Liver (tissue), 9 donors: ENCODE results near the gene SNX10. TPM values are rescaled to one million over a fixed set of nuclear protein-coding genes. Genes with fewer than 3 reads are reported as not detected.

Experiments used
- DNase-seq: peaks from one replicate; pipeline ENCODE4 v3.0.0-alpha.2; 2017; ENCODE audit warnings: low spot score
- H3K27ac ChIP-seq, 2 donors: one replicate each; pipeline ENCODE4 v1.7.0; 2013; ENCODE audit warnings: inconsistent platforms in 2 of 2, low read length in 2 of 2, control low read depth in 1 of 2, low read depth in 1 of 2, mild to moderate bottlenecking in 1 of 2
- H3K27me3 ChIP-seq, 4 donors: one replicate each; pipeline versions ENCODE4 v1.6.1 to v1.7.0; 2013; ENCODE audit warnings: low read length in 3 of 4, inconsistent platforms in 1 of 4, mild to moderate bottlenecking in 1 of 4, moderate library complexity in 1 of 4; ENCODE audit not compliant: control insufficient read depth in 4 of 4, insufficient read depth in 4 of 4
- H3K36me3 ChIP-seq, 4 donors: one replicate each; pipeline versions ENCODE4 v1.6.1 to v1.7.0; 2013; ENCODE audit warnings: low read length in 3 of 4, mild to moderate bottlenecking in 3 of 4, low read depth in 1 of 4, moderate library complexity in 1 of 4; ENCODE audit not compliant: control insufficient read depth in 4 of 4, insufficient read depth in 3 of 4
- H3K4me1 ChIP-seq, 4 donors: one replicate each; pipeline versions ENCODE4 v1.6.1 to v1.7.0; 2013; ENCODE audit warnings: low read length in 3 of 4, mild to moderate bottlenecking in 3 of 4, moderate library complexity in 1 of 4; ENCODE audit not compliant: control insufficient read depth in 4 of 4, insufficient read depth in 4 of 4
- H3K4me3 ChIP-seq, 3 donors: one replicate each; pipeline versions ENCODE4 v1.6.1 to v1.7.0; 2013; ENCODE audit warnings: low read length in 3 of 3, control low read depth in 1 of 3, low read depth in 1 of 3, mild to moderate bottlenecking in 1 of 3
- H3K9ac ChIP-seq, 2 donors: one replicate each; pipeline ENCODE4 v1.7.0; 2013; ENCODE audit warnings: low read length in 2 of 2, mild to moderate bottlenecking in 2 of 2, moderate library complexity in 2 of 2, control low read depth in 1 of 2, low read depth in 1 of 2
- H3K9me3 ChIP-seq, 4 donors: one replicate each; pipeline versions ENCODE4 v1.6.1 to v1.7.0; 2013; ENCODE audit warnings: low read length in 3 of 4; ENCODE audit not compliant: control insufficient read depth in 4 of 4
- ATF3 ChIP-seq: IDR thresholded peaks from 2 replicates; pipeline ENCODE4 v1.6.1; 2016; ENCODE audit warnings: antibody characterized with exemption
- CTCF ChIP-seq: fragments of 150-350 bp; IDR thresholded peaks from 2 replicates; pipeline ENCODE4 v1.5.1; 2017; ENCODE audit warnings: improper control_type of control experiment, low read depth, low read length; ENCODE audit not compliant: missing input control
- FOXA1 ChIP-seq: IDR thresholded peaks from 2 replicates; pipeline ENCODE4 v1.6.1; 2016; ENCODE audit warnings: antibody characterized with exemption
- FOXA2 ChIP-seq: IDR thresholded peaks from 2 replicates; pipeline ENCODE4 v1.6.1; 2016; ENCODE audit warnings: antibody characterized with exemption
- GABPA ChIP-seq, 2 donors: IDR thresholded peaks in 1 of 2; conservative IDR thresholded peaks in 1 of 2; 2 replicates each; pipeline ENCODE4 v1.6.1; 2016; ENCODE audit warnings: antibody characterized with exemption in 2 of 2, mild to moderate bottlenecking in 1 of 2, moderate library complexity in 1 of 2
- HNF4A ChIP-seq, 2 donors: conservative IDR thresholded peaks; 2 replicates each; pipeline ENCODE4 v1.6.1; 2016; ENCODE audit warnings: antibody characterized with exemption in 2 of 2, mild to moderate bottlenecking in 2 of 2
- HNF4G ChIP-seq: IDR thresholded peaks from 2 replicates; pipeline ENCODE4 v1.6.1; 2016; ENCODE audit warnings: antibody characterized with exemption
- JUND ChIP-seq, 2 donors: IDR thresholded peaks; 2 replicates each; pipeline ENCODE4 v1.6.1; 2016; ENCODE audit warnings: antibody characterized with exemption in 2 of 2
- NR2F2 ChIP-seq: IDR thresholded peaks from 2 replicates; pipeline ENCODE4 v1.6.1; 2016; ENCODE audit warnings: antibody characterized with exemption
- RAD21 ChIP-seq, 2 donors: IDR thresholded peaks; 2 replicates each; pipeline ENCODE4 v1.6.1; 2016; ENCODE audit warnings: antibody characterized with exemption in 2 of 2, mild to moderate bottlenecking in 2 of 2
- REST ChIP-seq: IDR thresholded peaks from 2 replicates; pipeline ENCODE4 v1.6.1; 2016; ENCODE audit warnings: antibody characterized with exemption, mild to moderate bottlenecking
- RXRA ChIP-seq, 2 donors: IDR thresholded peaks; 2 replicates each; pipeline ENCODE4 v1.6.1; 2017 to 2018; ENCODE audit warnings: antibody characterized with exemption in 2 of 2, mild to moderate bottlenecking in 1 of 2
- SP1 ChIP-seq: IDR thresholded peaks from 2 replicates; pipeline ENCODE4 v1.6.1; 2018; ENCODE audit warnings: antibody characterized with exemption, mild to moderate bottlenecking
- YY1 ChIP-seq: IDR thresholded peaks from 2 replicates; pipeline ENCODE4 v1.6.1; 2016; ENCODE audit warnings: antibody characterized with exemption, mild to moderate bottlenecking
- whole genome bisulfite sequencing: extraction: QIAGEN DNeasy Blood & Tissue Kit; methylation state at CpG from one replicate; pipeline ENCODE4 v1.1.7; 2013; 5-methylcytosine and 5-hydroxymethylcytosine counted together
- polyA plus RNA-seq, 2 donors: library from polyadenylated mRNA; stranded (reverse) in 1 of 2; unstranded in 1 of 2; fragments of 200-250 nt in 1 of 2; fragments of >200 nt in 1 of 2; fragmentation: Nextera tagmentation in 1 of 2; extraction: Ambion mirVana in 1 of 2; gene quantifications; one replicate each; pipeline versions ENCODE4 v1.2.1 to v1.2.3, GENCODE V29; 2013 to 2015
- total RNA-seq, 2 donors: library from RNA; depleted of rRNA; stranded (reverse); fragments of >200 nt; gene quantifications; one replicate each; pipeline ENCODE4 v1.2.3, GENCODE V29; 2014
- TF ChIP-seq, protein P1 (sequence below): IDR thresholded peaks from 2 replicates; pipeline ENCODE4 v1.6.1; 2016; ENCODE audit warnings: antibody characterized with exemption
- TF ChIP-seq, protein P2 (sequence below): IDR thresholded peaks from 2 replicates; pipeline ENCODE4 v1.6.1; 2016; ENCODE audit warnings: antibody characterized with exemption
- donor health status: healthy.
- donor health status: healthy.
- donor health status: healthy.
- donor health status: healthy.
- donor health status: healthy.

Gene SNX10
- total and polyA plus RNA-seq, 4 donors, result 5.9 to 15.9 (median 12.8) TPM

DNA sequence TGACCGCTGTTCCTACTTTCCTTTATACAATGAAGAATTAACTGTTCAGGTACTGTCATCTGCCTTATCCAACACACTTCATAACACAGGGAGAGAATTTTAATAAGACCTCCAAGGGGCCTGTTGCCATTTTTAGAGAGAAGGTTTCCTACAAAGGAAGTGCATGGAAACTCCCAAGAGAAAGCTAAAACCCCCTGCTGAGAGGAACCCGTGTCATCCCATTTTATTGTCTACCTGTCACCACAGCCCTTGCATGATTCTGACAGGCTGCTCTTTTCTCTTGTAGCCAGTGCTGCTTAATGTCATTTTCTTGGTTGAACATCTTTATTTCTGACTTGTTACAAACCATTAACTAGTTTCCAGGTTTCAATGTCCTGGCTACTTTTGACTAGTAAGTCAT is 98.4 kb downstream of the SNX10 start:
- TF ChIP-seq YY1, result no peak
- no peak for TF ChIP-seq HNF4G
- TF ChIP-seq FOXA2, result no peak
- no peak for TF ChIP-seq CTCF
- no peak for TF ChIP-seq NR2F2
- TF ChIP-seq JUND (IDR thresholded peaks at IDR 0.05), result no peak
- TF ChIP-seq HNF4A (conservative IDR thresholded peaks at IDR 0.05), result no peak
- no peak for TF ChIP-seq ATF3
- TF ChIP-seq, protein P1, sequence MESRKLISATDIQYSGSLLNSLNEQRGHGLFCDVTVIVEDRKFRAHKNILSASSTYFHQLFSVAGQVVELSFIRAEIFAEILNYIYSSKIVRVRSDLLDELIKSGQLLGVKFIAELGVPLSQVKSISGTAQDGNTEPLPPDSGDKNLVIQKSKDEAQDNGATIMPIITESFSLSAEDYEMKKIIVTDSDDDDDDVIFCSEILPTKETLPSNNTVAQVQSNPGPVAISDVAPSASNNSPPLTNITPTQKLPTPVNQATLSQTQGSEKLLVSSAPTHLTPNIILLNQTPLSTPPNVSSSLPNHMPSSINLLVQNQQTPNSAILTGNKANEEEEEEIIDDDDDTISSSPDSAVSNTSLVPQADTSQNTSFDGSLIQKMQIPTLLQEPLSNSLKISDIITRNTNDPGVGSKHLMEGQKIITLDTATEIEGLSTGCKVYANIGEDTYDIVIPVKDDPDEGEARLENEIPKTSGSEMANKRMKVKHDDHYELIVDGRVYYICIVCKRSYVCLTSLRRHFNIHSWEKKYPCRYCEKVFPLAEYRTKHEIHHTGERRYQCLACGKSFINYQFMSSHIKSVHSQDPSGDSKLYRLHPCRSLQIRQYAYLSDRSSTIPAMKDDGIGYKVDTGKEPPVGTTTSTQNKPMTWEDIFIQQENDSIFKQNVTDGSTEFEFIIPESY, result no peak
- TF ChIP-seq, protein P2, sequence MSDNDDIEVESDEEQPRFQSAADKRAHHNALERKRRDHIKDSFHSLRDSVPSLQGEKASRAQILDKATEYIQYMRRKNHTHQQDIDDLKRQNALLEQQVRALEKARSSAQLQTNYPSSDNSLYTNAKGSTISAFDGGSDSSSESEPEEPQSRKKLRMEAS, result no peak
- TF ChIP-seq REST, result no peak
- TF ChIP-seq FOXA1, result no peak
- WGBS, result 84% methylated on average over 2 of the region's 2 CpGs
- no peaks in the 10 kb centered on the region for H3K4me1 ChIP-seq

DNA sequence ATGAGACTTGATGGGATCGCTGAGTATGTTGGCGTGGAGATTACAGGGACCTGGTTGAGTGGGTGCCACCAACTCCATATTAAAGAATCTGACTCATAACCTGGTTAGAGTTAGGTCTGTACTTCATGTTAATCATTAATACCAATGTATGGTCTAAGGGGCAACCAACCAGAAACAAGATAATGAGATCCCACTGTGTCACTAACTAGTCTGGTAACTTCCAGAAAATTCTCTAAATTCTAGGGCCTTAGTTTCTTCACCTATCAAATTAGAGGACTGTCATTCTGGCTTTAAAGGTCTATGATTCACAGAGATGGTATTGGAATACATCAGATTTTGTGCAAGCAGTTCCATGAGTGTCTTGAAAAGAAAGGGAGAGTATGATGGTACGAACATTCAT is 102.2 kb downstream of the SNX10 start:
- DNase-seq, result no peak
- no peak overlapping the region for H3K9ac ChIP-seq
- H3K4me3 ChIP-seq, result no peak overlapping the region
- no peaks in the 10 kb centered on the region for H3K9me3 ChIP-seq
- peaks cover 4 to 12% (median 5%) of the 10 kb centered on the region in 4 donors for H3K4me1 ChIP-seq
- H3K27me3 ChIP-seq, result no peaks in the 10 kb centered on the region
- WGBS, result 96% methylated on average over 3 of the region's 3 CpGs
- H3K36me3 ChIP-seq, result no peaks in the 10 kb centered on the region
- TF ChIP-seq, protein P1, result no peak
- no peak for TF ChIP-seq FOXA1
- TF ChIP-seq GABPA (IDR thresholded peaks at IDR 0.05 in 1 of 2, conservative IDR thresholded peaks at IDR 0.05 in 1 of 2), result no peak
- TF ChIP-seq RXRA (IDR thresholded peaks at IDR 0.05), result no peak
- TF ChIP-seq NR2F2, result no peak
- no peak for TF ChIP-seq JUND (IDR thresholded peaks at IDR 0.05)
- TF ChIP-seq SP1, result no peak
- TF ChIP-seq HNF4A (conservative IDR thresholded peaks at IDR 0.05), result no peak
- no peak for TF ChIP-seq RAD21 (IDR thresholded peaks at IDR 0.05)
- TF ChIP-seq, protein P2, result no peak
- H3K27ac ChIP-seq, result no peak overlapping the region

More for the DNA sequence above, 98.4 kb downstream of the SNX10 start:
- Histone ChIP-seq H3K9ac (no peak overlapping the region), H3K4me3 (no peak overlapping the region), H3K36me3 (no peaks in the 10 kb centered on the region), H3K27ac (no peak overlapping the region), H3K27me3 (no peaks in the 10 kb centered on the region), H3K9me3 (no peaks in the 10 kb centered on the region)
- no peak for DNase-seq
